Neural progenitor cell (in vitro differentiated cells): ENCODE results near the gene RAB40B. TPM values are rescaled to one million over a fixed set of nuclear protein-coding genes. Genes with fewer than 3 reads are reported as not detected.

Experiments
- DNase-seq: peaks from one replicate; pipeline ENCODE4 v3.0.0-alpha.2; 2016; ENCODE audit warnings: low spot score
- H2AFZ ChIP-seq: fragments of 200-600 bp; sonication (generic); replicated peaks from 2 replicates; pipeline ENCODE4 v1.6.1; 2016; ENCODE audit warnings: antibody characterized with exemption
- H3F3A ChIP-seq: fragments of 200-600 bp; sonication (generic); 2 replicates; pipeline ENCODE4 v1.6.1; 2016; ENCODE audit warnings: antibody characterized with exemption, low read depth
- H3K27ac ChIP-seq: fragments of 200-600 bp; sonication (generic); 2 replicates; pipeline ENCODE4 v1.5.1; 2016; ENCODE audit warnings: mild to moderate bottlenecking
- H3K27me3 ChIP-seq: fragments of 200-600 bp; sonication (generic); 2 replicates; pipeline ENCODE4 v1.6.1; 2016; ENCODE audit warnings: mild to moderate bottlenecking, moderate library complexity
- H3K36me3 ChIP-seq: fragments of 200-600 bp; sonication (generic); 2 replicates; pipeline ENCODE4 v1.5.1; 2016
- H3K4me1 ChIP-seq: fragments of 200-600 bp; sonication (generic); 2 replicates; pipeline ENCODE4 v1.6.1; 2016; ENCODE audit warnings: mixed run types
- H3K4me2 ChIP-seq: fragments of 200-600 bp; sonication (generic); 2 replicates; pipeline ENCODE4 v1.6.1; 2016
- H3K4me3 ChIP-seq: fragments of 200-600 bp; sonication (generic); 2 replicates; pipeline ENCODE4 v1.5.1; 2016
- H3K79me2 ChIP-seq: fragments of 200-600 bp; sonication (generic); 2 replicates; pipeline ENCODE4 v1.6.1; 2016; ENCODE audit warnings: low read depth
- H3K9ac ChIP-seq: fragments of 200-600 bp; sonication (generic); 2 replicates; pipeline ENCODE4 v1.6.1; 2016
- H3K9me3 ChIP-seq: fragments of 200-600 bp; sonication (generic); 2 replicates; pipeline ENCODE4 v1.5.1; 2016; ENCODE audit warnings: low read depth
- H4K20me1 ChIP-seq: fragments of 200-600 bp; sonication (generic); 2 replicates; pipeline ENCODE4 v1.6.1; 2016; ENCODE audit warnings: low read depth
- H3K27ac Mint-ChIP-seq: 3 replicates; pipeline ENCODE4 v1.8.0; 2021; ENCODE audit warnings: mixed read lengths
- H3K27me3 Mint-ChIP-seq: 2 replicates; pipeline ENCODE4 v1.8.0; 2022; ENCODE audit warnings: low read depth, mild to moderate bottlenecking, inconsistent platforms, moderate library complexity, mixed read lengths; ENCODE audit not compliant: insufficient read depth
- H3K36me3 Mint-ChIP-seq: 3 replicates; pipeline ENCODE4 v1.8.0; 2021; ENCODE audit warnings: mixed read lengths
- H3K4me1 Mint-ChIP-seq: 3 replicates; pipeline ENCODE4 v1.8.0; 2021; ENCODE audit warnings: mixed read lengths
- H3K4me3 Mint-ChIP-seq: 3 replicates; pipeline ENCODE4 v1.8.0; 2021; ENCODE audit warnings: mild to moderate bottlenecking, moderate library complexity, mixed read lengths
- H3K9me3 Mint-ChIP-seq: 3 replicates; pipeline ENCODE4 v1.8.0; 2020; ENCODE audit warnings: mixed read lengths
- CTCF ChIP-seq: fragments of 200-600 bp; sonication (generic); IDR thresholded peaks from 2 replicates; pipeline ENCODE4 v1.5.1; 2017; ENCODE audit warnings: antibody characterized with exemption, mild to moderate bottlenecking
- EZH2 ChIP-seq: fragments of 200-600 bp; sonication (generic); IDR thresholded peaks from 2 replicates; pipeline ENCODE4 v1.6.1; 2017; ENCODE audit warnings: antibody characterized with exemption, mild to moderate bottlenecking, moderate library complexity
- EZH2phosphoT487 ChIP-seq: fragments of 200-600 bp; sonication (generic); IDR thresholded peaks from 2 replicates; pipeline ENCODE4 v1.6.1; 2017; ENCODE audit warnings: antibody characterized with exemption
- total RNA-seq: library from RNA; depleted of rRNA; stranded (reverse); fragments of >200 nt; gene quantifications from 2 replicates; pipeline ENCODE4 v1.2.3, GENCODE V29; 2015; ENCODE audit warnings: low replicate concordance

The RAB40B gene
- total RNA-seq, 1 donor from 2014 or later, result 5.6 TPM

GRCh38 chr17:82640036-82640435 lies 58.5 kb downstream of the RAB40B start:
- peaks cover 5% of the 10 kb centered on the region for H3K4me1 Mint-ChIP-seq
- H3K36me3 Mint-ChIP-seq, result peaks cover 18% of the 10 kb centered on the region
- H4K20me1 ChIP-seq, result peaks cover 88% of the 10 kb centered on the region

GRCh38 chr17:82639628-82640027 lies 58.9 kb downstream of the RAB40B start:
- TF ChIP-seq EZH2 (no peak), EZH2phosphoT487 (no peak), CTCF (no peak)
- no peak overlapping the region for H3K4me3 Mint-ChIP-seq
- Histone ChIP-seq H2AFZ (no peak overlapping the region), H3K4me1 (no peaks in the 10 kb centered on the region), H3K79me2 (peaks cover 98% of the 10 kb centered on the region), H3F3A (no peaks in the 10 kb centered on the region), H4K20me1 (peaks cover 88% of the 10 kb centered on the region), H3K27ac (no peak overlapping the region), H3K9me3 (no peaks in the 10 kb centered on the region), H3K27me3 (no peaks in the 10 kb centered on the region), H3K9ac (no peak overlapping the region), H3K4me3 (no peak overlapping the region), H3K36me3 (no peaks in the 10 kb centered on the region), H3K4me2 (no peak overlapping the region)
- peaks cover 2% of the 10 kb centered on the region for H3K27me3 Mint-ChIP-seq
- H3K36me3 Mint-ChIP-seq, result peaks cover 19% of the 10 kb centered on the region
- H3K27ac Mint-ChIP-seq, result no peak overlapping the region
- DNase-seq, result no peak
- H3K4me1 Mint-ChIP-seq, result peaks cover 5% of the 10 kb centered on the region
- peaks cover 2% of the 10 kb centered on the region for H3K9me3 Mint-ChIP-seq

More at GRCh38 chr17:82640036-82640435, 58.5 kb downstream of the RAB40B start:
- no peak overlapping the region for H2AFZ ChIP-seq
- H3K27me3 Mint-ChIP-seq, result peaks cover 2% of the 10 kb centered on the region
- H3F3A ChIP-seq, result no peaks in the 10 kb centered on the region
- no peaks in the 10 kb centered on the region for H3K4me1 ChIP-seq
- no peak for DNase-seq
- H3K36me3 ChIP-seq, result no peaks in the 10 kb centered on the region
- H3K27me3 ChIP-seq, result no peaks in the 10 kb centered on the region
- H3K4me3 Mint-ChIP-seq, result no peak overlapping the region
- no peak overlapping the region for H3K4me3 ChIP-seq
- no peak overlapping the region for H3K9ac ChIP-seq
- H3K27ac ChIP-seq, result no peak overlapping the region
- no peak overlapping the region for H3K4me2 ChIP-seq
- TF ChIP-seq EZH2 (no peak), EZH2phosphoT487 (no peak), CTCF (no peak)
- no peaks in the 10 kb centered on the region for H3K9me3 ChIP-seq
- peaks cover 98% of the 10 kb centered on the region for H3K79me2 ChIP-seq
- H3K9me3 Mint-ChIP-seq, result peaks cover 2% of the 10 kb centered on the region
- H3K27ac Mint-ChIP-seq, result no peak overlapping the region

GRCh38 chr17:82638183-82638773 lies 60.2 kb downstream of the RAB40B start:
- Histone ChIP-seq H4K20me1 (peaks cover 86% of the 10 kb centered on the region), H3K4me2 (no peak overlapping the region), H3K27me3 (no peaks in the 10 kb centered on the region), H3K4me3 (no peak overlapping the region), H3K9ac (no peak overlapping the region), H3K9me3 (no peaks in the 10 kb centered on the region), H3K79me2 (peaks cover 98% of the 10 kb centered on the region), H3K36me3 (no peaks in the 10 kb centered on the region), H3K4me1 (no peaks in the 10 kb centered on the region), H3K27ac (no peak overlapping the region), H3F3A (no peaks in the 10 kb centered on the region), H2AFZ (no peak overlapping the region)
- H3K36me3 Mint-ChIP-seq, result peaks cover 18% of the 10 kb centered on the region
- no peak overlapping the region for H3K27ac Mint-ChIP-seq
- peaks cover 3% of the 10 kb centered on the region for H3K27me3 Mint-ChIP-seq
- peaks cover 5% of the 10 kb centered on the region for H3K4me1 Mint-ChIP-seq
- no peak overlapping the region for H3K4me3 Mint-ChIP-seq
- TF ChIP-seq CTCF (no peak), EZH2phosphoT487 (no peak), EZH2 (no peak)
- DNase-seq, result no peak
- H3K9me3 Mint-ChIP-seq, result peaks cover 2% of the 10 kb centered on the region
